Right ventricle myocardium inferior (tissue), 1 donor: ENCODE data around the gene WASF1. TPM values are rescaled to one million over a fixed set of nuclear protein-coding genes. Genes with fewer than 3 reads are reported as not detected.
"Not testable (repeated sequence)": the region's sequence is repeated elsewhere in the genome, so short reads cannot be mapped to it uniquely, and the experiment has no call there.

Experiments used
- ATAC-seq: fragments of 200-7000 bp; cut with Tn5 transposase; one replicate; pipeline ENCODE4 v1.9.1; 2020; ENCODE audit warnings: mild to moderate bottlenecking, moderate library complexity
- DNase-seq: peaks from one replicate; pipeline ENCODE4 v3.0.0; 2021; ENCODE audit errors: missing footprints
- intact Hi-C: fragments of 100-400 bp; cut with DNase I; formaldehyde crosslinking; loops from one replicate; pipeline ENCODE4 v1.11.0; 2022
- total RNA-seq: library from RNA; stranded (reverse); fragmentation: NEBNext Ultra II Directional; extraction: Animal tissue kit (Norgen Biotek cat#: 25700); gene quantifications from one replicate; pipeline ENCODE4 v1.2.1, GENCODE V29; 2021
- donor health status: DM: no; HTN: yes; CAD: no; lungs with severe emphysema.

The WASF1 gene
- total RNA-seq, 1 donor from 2014 or later, result 1.8 TPM

DNA sequence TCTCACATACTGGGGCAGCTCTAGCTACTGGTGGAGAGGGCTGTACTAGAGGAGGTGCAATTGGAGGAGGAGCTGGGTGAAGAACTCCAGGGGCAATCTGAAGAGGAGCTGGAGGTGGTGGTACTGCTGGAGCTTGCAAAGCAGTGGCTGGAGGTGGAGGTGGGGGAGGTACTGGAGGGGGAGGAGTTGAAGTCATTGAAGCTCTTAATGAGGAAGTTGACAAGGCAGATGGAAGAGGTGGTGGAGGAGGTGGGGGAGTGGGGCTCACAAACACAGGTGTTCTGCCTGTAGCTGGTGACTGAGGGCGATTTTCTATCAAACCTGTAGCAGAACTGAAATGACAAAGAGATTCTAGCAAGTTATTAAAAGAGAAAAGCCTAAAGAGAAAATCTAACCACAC, 77.6 kb downstream of the WASF1 start:
- ATAC-seq (no peak), DNase-seq (no peak)
- intact Hi-C loops, result no loop called here

DNA sequence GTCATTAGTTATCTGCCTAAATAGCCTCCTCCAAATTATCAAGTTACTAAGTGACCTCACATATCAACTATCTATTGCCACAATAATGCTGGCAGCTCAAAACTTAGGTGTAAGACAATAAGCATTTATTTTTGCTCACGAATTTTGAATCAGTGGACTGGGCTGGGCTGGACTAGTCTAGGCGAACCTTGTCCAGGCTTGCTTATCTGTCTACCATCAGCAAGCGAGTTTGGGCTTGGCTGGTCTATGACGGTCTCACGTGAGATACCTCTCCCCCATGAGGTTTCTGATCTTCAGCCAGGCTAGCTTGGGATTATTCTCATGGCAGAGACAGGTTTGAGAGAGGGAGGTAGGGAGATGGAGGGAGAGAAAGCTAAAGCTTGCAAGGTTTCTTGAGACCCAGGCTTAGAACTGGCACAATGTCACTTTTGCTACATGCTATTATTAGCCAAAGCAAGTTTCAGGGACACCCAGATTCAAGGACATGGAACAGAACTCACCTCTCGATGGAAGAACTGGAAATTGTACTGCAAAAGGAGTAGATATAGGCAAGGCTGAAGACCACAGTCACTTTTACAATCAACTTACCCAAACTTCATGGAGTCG, 80.9 kb downstream of the WASF1 start:
- DNase-seq (no peak), ATAC-seq (no peak)
- intact Hi-C loops, result no loop called here

DNA sequence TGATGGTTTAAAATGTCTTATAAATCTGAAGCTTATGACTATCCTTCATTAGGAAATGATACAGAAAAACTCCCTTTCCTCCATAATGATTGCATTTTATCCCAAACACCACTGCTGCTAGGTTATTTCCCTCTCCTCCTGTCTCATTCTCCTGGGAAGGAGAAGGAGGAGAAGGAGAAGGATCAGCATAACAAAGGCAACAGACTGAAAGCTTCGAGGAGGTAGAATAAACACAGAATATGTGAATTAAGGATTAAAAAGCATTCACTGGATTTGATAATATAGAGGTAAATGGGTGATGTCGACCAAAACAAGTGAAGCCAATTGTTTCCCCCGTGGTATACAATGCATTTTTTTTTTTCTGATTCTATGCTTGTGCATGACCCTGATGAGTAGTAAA, 82.0 kb downstream of the WASF1 start:
- intact Hi-C loops, result no loop called here
- DNase-seq (no peak), ATAC-seq (no peak)

DNA sequence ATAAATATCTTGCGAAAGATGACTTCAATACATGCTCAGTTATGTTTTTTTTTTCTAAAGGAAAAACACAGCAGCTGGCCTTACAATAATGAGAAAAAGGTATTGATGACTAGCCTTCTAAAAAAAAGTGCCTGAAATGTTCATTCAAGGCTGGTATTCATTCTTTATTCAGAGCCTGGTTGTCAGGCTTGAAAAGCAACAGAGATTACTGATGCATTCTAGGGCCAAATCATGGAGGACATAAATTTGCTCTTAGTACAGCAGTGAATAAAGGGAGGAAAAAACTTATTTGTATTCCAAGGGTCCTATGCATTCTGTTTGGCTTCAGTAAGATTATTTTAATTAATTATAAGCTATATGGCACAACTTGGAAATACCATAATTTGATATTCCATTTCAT, 83.5 kb downstream of the WASF1 start:
- intact Hi-C loops, result no loop called here
- DNase-seq (no peak), ATAC-seq (no peak)

DNA sequence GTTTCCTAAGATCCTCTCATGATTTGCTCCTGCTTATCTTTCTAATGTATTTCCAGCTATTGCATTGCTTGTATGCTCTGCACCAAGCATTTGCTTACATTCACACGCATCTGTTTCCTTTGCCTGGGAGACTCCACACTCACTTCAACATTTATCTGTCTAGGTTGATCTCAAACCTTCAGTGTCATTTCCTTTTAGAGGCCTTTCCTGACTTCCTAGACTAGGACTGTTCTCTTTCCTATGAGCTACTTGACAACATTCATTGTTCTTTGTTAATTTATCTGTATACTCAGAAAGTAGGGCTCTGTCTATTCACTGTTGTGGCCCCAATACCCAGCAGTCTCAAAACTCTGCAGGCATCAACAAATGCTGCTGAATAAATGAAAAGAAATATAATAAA, 84.4 kb downstream of the WASF1 start:
- intact Hi-C loops, result no loop called here
- no peak for DNase-seq

DNA sequence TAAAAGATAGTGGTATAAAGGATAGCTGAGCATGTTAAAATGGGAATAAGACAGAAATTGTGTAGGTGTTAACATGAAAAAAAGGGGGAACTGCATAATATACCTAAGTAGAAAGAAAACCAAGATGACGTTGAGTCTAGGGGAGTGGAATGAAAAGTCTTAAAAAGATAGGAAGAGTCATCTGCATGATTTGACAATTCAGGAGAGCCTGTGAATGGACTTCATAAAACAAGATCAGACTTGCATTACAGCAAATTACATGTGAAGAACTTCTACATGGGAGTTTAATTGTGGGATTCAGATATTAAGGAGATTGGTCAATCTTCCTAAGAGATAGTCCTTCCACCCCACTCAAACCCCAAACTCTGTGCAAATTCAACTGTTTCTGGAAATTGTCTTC, 85.5 kb downstream of the WASF1 start:
- intact Hi-C loops, result no loop called here
- DNase-seq, result no peak
- ATAC-seq, result no peak

More for the DNA sequence above, 84.4 kb downstream of the WASF1 start:
- ATAC-seq, result no peak

DNA sequence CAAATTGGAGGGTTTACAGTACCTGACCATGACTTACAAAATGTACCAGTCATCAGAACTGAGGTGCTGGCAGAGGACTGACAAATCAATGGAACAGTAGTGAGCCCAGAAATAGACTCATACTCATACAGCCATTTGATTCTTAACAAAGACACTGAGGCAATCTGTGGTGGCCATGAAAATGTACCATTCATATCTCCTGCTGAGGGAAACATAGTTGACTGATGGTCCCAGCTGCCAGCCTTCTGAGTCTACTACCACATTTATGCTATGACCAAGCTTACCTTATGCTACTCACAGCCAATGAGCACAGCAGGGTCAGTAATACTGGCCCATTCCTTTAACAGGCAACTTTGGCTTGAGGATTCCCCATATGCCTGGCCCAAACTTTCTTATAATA, 88.6 kb downstream of the WASF1 start:
- intact Hi-C loops, result no loop called here
- DNase-seq (no peak), ATAC-seq (no peak)

DNA sequence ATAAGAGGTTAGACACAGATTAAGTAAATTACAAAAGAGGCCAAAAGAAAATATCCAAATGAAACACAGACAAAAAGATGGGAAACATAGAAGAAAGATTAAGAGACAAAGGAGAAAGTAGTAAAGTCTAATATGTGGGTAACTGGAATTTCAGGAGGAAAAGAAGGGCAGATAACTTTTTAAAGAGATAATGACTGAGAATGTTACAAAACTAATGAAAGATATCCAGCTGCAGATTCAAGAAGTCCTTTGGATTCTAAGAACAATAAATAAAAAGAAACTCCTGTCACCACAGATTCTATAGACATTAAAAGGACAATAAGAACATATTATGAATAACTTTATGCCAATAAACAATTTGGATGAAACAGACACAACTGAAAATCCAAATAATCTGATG, 90.1 kb downstream of the WASF1 start:
- ATAC-seq (no peak), DNase-seq (no peak)
- intact Hi-C loops, result no loop called here

DNA sequence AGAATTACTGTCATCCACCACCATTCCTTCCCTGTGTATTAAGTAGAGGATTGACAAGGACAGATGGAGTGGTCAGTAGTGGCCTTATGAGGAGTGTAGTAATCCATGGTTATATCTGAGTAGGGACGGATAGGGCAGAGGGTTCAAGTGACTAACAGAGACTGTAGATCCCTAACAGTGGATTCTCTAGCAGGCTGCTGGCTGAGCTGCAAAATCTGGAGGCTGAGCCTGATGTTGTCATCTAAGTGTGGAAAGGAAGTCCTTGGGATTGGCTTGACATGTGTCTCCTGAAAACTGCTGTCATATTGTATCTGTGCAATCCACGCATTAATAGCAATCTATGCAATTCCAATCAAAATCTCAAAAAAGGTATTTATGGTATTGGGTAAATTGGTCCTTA, 94.2 kb downstream of the WASF1 start:
- intact Hi-C loops, result no loop called here
- DNase-seq (no peak), ATAC-seq (no peak)

DNA sequence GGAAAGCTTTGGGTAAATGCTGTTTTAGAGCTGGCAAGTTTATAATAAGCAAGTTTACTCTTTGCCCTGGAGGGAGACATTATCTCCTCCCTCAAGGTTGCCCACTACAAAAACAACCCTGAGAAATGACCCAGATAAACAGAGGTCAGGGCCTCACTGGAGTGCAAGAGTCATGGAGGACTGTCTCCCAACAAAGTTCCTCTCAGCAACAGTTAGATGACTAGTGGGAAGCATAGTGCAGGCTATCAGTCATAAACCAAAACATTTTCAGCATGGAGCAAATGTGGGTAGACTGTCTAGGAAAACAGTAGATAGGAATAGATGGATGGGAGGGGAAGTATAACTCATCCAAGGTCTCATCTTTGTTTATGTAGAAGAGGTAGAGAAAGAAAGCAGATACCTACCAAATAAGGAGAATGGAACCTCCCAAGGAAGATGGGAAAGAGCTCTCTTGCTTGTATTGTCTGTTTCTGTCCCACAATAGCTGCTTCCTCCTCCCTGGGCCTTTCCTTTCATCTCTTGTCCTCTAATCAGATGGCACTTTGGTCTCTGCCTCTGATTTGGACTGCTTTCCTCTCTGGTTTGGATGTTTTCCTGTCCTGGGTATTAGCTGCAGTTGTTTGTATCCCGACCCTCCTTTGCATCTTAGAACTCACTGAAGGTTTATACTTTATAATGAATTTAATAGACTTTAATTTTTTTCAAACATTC, 95.4 kb downstream of the WASF1 start:
- no peak for ATAC-seq

DNA sequence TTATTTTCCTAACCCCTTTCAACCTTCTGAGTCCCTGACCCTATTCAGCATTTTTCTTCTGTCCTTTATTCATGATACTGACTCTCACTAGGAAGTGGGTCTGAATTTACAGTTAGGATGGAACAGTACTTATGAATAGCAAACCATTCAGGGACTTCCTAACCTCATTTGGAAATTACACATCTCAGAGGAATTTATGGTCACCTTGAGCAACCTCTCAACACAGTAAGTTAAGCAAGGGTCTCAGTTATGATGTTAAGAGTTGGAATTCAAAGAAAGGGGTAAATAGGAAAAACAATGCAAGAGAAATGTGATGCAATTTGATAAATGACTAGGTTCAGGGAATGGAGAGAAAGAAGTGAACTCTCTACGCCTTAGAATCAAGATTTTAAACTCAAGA, 104.1 kb downstream of the WASF1 start:
- DNase-seq (no peak), ATAC-seq (no peak)
- intact Hi-C loops, result no loop called here

More for the DNA sequence above, 95.4 kb downstream of the WASF1 start:
- no peak for DNase-seq
- intact Hi-C loops, result no loop called here

DNA sequence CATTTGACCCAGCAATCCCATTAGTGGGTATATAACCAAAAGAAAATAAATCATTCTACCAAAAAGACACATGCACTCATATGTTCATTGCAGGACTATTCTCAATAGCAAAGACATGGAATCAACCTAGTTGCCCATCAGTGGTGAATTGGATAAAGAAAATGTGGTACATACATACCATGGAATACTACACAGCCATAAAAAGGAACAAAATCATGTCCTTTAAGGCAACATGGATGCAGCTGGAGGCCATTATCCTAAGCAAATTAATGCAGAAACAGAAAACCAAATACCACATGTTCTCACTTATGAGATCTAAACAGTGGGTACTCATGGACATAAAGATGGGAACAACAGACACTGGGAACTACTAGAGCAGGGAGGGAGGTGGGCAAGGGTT, 106.0 kb downstream of the WASF1 start:
- ATAC-seq, DNase-seq, intact Hi-C loops: not testable (repeated sequence)

DNA sequence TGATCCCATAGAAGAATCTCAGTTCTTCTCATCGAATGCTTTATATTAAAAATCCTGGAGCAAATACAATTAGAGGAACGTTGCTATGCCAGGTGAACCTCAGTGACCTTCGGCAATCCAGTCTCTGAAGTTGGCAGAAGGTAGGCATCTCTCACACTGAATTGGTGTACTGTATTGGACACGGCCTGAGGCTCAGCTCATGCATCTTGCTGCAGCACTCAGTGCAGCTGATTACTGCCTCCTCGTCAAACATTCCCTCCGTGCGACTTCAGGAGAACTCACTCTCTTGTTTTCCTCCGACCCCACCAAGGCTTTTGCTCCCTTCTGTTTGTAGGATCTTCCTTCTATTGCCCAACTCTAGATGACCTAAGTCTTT, 110.9 kb downstream of the WASF1 start:
- no peak for DNase-seq
- intact Hi-C loops, result no loop called here
- peak; percentile 60 for ATAC-seq

DNA sequence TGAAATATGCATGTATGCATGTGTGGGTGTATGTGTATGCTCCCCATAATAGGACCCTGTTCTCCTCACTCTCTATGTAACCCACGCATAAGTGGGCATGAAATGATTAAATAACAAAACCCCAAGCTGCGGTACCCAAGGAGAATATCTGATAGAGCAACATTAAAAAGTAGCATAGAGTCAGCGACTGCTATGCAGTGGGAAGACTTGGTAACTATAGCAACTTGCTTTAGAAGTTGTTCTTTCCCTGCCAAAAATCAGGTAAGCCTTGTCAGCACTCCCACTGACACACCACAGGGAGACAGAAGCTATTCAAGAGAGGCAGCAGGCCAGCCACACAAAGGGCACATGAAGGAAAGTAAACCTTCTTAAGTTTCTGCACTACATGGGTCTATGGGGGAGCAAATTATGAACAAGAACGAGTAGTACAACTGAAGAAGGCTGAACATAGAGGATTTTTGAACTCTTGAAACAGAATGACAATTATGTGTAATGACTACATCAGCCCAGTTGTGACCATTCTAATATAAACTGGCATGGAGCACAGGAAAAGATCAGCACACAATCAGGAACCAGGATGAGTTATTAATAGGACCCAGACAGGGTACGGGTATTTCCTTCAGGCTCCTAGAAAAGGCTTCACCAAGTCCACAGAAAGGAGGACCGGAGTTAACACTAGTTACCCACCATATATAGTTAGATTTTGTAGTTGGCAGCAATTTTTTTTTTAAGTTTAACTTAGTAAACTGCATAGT, 111.5 kb downstream of the WASF1 start:
- ATAC-seq (peak; percentile 79), DNase-seq (no peak)
- intact Hi-C loops, result no loop called here

DNA sequence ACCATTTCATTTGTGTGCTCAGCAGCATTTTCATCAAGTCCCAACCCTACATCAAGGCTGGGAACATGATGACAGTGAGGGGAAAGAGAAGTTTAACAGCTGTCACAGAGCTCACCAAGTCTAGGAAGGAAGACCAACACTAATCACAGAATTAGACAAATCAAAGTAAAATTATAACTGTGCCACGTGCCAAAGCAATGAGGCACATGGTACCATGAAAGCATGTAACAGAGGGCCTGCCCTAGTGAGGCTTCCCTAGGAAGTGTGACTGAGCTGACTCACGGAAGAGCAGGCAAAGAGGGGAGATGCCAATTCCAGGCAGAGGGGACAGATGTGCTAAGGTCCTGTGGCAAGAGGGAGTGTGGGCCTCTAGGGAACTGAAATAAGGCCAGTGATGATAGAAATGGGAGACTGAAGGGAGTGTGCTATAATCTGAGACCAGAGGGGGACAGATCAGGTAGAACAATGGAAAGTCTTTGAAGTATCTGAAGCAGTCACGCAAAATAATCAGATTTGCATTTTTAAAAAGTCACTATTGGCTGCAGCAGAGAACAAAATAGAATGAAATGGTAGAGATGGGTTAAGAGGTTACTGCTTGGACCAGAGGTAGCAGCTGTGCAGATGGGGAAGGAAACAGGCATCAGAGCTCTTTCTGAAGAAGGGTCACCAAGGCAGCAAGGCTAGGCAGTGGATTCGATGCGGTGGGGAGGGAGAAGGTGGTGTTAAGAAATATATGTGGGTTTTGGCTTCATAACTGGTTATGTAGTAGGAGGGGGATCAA, 114.5 kb downstream of the WASF1 start:
- no peak for DNase-seq
- intact Hi-C loops, result no loop called here
- ATAC-seq, result no peak

DNA sequence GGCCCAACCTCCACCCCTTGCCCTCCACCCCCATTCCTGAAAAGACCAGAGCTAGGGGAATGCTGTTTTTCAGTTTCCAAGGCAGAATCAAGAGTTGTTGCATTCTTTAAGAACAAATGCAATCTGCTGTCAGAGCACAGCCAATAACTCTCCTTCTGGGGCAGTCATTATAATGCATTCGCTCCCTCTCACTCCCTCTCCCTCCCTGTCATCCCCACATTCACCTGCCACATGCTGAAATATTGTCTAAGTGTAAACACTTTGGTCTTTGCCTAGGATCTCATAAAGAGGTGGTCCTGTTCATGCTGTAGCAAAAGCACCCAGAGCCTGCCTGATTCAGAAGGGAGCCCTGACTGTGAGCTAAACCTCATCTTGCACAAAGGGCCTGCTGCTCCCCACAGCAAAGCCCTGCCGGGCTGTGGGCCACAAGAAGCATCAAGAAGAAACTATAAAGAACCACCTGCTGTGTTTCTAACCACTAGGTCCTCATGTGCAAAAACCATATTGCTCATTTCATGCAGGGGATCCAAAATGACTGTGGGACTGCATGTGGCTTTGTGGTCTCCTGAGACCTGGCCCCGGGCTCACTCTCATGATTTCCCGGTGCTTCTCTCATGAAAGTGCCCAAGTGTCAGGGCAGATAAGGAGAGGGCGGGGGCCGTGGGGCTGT, 115.7 kb downstream of the WASF1 start:
- DNase-seq (no peak), ATAC-seq (no peak)
- intact Hi-C loops, result no loop called here

DNA sequence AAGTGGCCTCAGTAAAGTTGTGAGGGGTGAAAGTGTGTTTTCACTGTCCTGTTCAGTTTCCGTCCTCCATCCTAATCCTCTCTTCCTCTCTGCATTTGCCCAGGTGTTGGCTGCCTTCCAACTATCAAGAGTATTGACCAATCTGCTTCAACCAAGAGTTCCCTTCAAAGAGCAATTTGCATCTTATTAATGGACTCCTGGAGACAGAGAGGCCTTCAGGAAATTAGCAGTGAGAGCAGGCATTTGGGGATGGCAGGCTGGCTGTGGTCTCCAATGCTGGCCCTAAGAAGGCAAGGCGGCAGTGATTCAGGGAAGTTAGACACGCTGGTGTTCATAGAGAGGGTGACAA, 124.1 kb downstream of the WASF1 start:
- ATAC-seq (no peak), DNase-seq (no peak)
- intact Hi-C loops, result loop anchor here (5.0 kb wide), 1 partner anchor 337 kb away; no protein-coding TSS in a partner anchor

DNA sequence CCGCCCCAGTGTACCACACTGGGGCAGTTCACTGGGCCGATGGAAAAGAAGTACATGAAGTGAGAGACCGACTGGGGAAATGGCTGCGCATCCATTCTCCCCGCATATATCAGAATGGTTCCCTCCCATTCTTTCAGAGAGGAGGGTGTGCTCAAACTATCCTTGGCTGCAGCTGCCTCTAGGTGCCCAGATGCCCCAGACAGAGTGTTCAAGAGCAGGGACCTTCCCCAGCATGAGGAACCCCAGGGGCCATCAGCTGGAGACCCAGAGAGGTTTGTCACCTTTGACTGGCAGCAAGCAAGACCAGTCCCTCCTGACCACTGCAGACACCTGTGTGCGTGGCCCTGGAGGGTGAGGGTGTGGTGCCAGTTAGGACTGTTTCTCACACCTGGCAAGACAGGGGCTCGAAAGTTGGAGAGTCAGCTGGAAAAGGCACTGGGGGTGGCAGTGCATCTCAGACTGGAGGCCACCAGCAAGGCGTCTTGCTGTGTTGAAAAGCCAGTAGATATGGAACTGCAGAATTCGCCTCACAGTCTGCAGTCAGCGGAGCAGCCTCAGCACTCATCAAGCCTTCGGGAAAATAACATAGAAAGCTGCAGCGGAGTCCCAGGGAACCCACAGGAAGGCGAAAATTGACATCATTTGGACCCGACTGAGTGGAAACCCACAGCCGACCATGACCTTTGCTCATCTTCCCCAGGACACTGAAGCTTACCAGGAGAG, 124.6 kb downstream of the WASF1 start:
- intact Hi-C loops, result loop anchor here (5.0 kb wide), 2 partner anchors 337 to 528 kb away; no protein-coding TSS in a partner anchor
- no peak for ATAC-seq
- DNase-seq, result no peak
